ENCODE data around the gene ENTR1.

ENTR1 gene

DNA sequence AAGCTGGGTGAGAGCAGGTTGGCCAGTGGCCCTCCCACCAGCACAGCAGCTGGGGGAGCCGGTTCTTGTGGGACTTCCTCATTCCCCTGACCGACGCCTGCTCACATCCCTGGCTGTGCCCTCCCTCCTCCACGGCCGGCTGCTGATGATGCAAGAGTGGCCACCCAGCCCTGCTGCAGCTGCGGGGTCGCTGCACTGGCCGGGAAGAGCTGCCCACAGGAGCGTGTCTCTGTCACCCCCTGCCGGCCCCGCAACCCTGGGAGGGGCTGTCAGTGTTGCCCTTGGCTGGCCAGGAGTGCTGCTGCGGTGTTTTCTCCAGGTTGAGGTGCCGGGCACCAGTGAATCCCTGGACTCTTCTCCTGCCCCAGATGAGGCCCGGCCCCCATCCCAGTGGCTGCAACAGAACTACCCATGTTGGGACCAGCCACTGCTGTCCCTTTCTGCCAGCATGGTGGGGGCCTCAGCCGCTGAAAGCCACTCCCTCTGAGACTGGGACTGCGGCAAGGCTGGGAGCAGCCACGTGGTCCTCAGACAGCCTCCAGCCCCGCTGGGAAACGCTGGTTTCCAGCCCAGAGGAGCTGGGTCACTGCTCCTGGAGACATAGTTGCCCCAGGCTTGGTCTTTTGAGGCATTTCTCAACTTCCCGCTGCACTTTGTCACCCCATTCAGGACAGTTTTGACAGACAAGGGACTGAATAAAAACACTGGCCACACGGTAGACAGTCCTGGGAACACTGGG, 37.7 kb downstream of the ENTR1 start:
- TF ChIP-seq, protein P1, sequence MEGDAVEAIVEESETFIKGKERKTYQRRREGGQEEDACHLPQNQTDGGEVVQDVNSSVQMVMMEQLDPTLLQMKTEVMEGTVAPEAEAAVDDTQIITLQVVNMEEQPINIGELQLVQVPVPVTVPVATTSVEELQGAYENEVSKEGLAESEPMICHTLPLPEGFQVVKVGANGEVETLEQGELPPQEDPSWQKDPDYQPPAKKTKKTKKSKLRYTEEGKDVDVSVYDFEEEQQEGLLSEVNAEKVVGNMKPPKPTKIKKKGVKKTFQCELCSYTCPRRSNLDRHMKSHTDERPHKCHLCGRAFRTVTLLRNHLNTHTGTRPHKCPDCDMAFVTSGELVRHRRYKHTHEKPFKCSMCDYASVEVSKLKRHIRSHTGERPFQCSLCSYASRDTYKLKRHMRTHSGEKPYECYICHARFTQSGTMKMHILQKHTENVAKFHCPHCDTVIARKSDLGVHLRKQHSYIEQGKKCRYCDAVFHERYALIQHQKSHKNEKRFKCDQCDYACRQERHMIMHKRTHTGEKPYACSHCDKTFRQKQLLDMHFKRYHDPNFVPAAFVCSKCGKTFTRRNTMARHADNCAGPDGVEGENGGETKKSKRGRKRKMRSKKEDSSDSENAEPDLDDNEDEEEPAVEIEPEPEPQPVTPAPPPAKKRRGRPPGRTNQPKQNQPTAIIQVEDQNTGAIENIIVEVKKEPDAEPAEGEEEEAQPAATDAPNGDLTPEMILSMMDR (IDR thresholded peaks at IDR 0.05; ENCODE audit: control insufficient read depth, extremely low read depth, insufficient read depth), result 0 out of 2 replicates have a peak, but pooled peaks have one; percentile 6
- no peak overlapping the region for H3K4me3 ChIP-seq (ENCODE audit: low read depth, low read length)
- DNase-seq (ENCODE audit: low read depth), result peak; percentile 38

DNA sequence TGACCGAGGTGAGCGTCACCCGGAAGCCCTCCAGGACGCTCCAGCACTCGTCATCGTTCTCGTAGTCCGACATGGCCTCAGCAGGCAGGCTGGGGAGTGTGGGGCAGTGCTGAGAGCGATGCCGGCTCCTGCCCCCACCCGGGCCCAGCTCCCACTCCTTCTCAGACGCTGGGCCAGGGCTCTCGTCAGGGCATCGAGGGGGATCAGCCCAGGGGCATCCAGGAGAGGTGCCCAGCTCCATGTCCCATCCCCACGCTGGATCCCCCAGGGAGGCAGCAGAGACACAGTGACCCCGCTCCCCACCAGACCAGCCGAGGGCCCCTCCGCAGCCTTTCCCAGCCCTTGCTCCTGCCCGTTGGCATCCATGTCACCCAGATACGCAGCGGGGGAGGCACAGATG, 38.4 kb downstream of the ENTR1 start:
- TF ChIP-seq, protein P1 (IDR thresholded peaks at IDR 0.05; ENCODE audit: control insufficient read depth, extremely low read depth, insufficient read depth), result no peak

DNA sequence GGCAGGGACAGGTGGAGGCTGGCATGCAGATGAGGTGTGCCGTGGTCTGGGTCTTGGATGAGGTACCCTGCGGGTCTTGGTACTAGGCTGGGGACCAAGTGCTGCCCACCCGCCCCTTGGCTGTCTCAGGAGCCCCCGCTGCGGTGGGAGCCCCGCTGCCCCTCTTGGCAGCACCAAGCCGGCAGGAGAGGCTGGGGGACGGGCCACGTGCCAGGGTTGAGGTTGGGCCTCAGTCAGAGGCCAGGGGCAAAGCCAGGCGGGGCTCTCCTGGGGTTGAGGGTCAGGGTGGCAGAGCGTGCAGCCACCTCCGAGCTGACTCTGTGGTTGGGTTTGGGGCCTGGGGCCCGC, 38.9 kb downstream of the ENTR1 start:
- TF ChIP-seq, protein P1 (IDR thresholded peaks at IDR 0.05; ENCODE audit: control insufficient read depth, extremely low read depth, insufficient read depth), result no peak
- DNase-seq (ENCODE audit: low read depth), result no peak

More for the DNA sequence above, 38.4 kb downstream of the ENTR1 start:
- no peak for DNase-seq (ENCODE audit: low read depth)
- H3K4me3 ChIP-seq (ENCODE audit: low read depth, low read length), result no peak overlapping the region

DNA sequence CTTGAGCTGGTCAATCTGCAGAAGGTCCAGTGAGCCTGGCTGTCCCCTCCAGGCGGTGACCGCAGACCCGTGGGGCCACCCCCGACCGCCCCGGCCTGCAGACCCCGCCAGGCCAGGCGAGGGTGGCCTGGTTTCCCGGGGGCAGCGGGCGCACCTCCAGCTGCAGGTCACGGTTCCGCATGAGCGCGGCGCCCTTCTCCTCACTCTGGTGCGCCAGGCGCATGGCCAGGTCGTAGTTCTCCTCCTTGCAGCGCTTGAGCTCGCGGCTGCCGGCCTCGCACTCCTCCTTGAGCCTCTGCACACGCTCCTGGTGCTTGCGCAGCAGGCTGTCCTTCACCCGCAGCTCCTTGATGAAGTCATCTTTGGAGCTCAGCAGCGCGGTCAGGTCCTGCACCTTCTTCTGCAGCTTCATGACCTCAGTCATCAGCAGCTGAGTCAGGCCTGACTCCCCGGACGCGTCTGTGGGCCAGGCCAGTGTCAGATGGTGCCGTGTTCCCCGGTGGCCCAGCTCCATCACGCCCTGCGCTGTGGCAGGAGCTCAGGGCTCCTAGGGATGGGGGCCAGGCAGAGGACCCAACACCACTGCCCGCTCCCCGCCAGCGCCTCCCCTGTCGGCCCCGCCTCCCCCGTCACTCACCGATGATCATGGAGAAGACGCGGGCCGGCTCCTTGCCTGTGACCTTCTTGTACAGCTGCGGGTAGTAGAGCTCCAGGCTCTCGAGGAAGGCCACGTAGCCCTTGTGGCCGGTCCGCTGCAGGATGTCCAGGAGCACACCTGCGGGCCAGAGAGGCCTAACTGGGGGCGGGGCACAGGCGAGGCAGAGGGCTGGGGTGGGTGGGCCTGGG, 39.5 kb downstream of the ENTR1 start:
- no peak overlapping the region for H3K4me3 ChIP-seq (ENCODE audit: low read depth, low read length)
- TF ChIP-seq, protein P1 (IDR thresholded peaks at IDR 0.05; ENCODE audit: control insufficient read depth, extremely low read depth, insufficient read depth), result no peak
- no peak for DNase-seq (ENCODE audit: low read depth)

More for the DNA sequence above, 38.9 kb downstream of the ENTR1 start:
- no peak overlapping the region for H3K4me3 ChIP-seq (ENCODE audit: low read depth, low read length)

DNA sequence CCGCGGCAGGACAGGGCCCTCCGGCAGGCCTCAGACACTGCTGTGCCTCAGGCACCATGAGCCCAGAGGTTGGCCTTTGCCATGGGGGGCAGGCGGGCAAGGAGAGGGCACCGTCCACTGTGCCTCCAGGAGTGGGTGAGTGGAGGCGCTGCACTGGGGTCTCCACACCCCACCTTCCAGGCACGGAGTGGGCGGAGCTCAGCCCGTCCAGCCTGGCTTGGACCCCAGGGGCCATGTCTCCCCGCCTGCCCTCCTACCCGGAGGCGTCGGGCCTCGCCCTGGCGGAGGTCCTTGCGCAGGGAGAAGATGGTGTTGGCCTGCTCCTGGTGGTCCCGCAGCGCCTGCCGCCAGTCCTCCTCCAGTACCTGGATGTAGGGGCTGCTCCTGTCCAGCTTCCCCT, 40.4 kb downstream of the ENTR1 start:
- DNase-seq (ENCODE audit: low read depth), result no peak

DNA sequence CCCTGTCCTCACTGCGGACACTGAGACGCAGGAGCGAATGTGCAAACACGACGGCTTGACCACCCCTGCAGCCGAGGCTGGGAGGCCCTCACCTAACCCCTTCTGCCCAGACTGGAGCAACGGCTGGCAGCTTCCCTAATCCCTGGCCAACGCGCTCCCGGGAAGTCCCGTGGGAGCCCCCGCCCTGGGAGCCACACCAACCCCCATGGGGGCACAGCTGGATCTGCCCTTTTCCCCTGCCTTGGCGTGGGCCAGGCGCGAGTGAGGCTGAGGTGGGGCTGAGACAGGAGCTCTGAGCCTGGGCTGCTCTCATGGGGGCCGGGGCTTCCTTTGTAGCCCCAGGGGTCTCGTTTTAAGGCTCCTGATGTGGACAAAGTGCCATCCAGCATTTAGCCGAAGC, 42.2 kb downstream of the ENTR1 start:
- no peak for DNase-seq (ENCODE audit: low read depth)
- no peak overlapping the region for H3K4me3 ChIP-seq (ENCODE audit: low read depth, low read length)
- TF ChIP-seq, protein P1 (IDR thresholded peaks at IDR 0.05; ENCODE audit: control insufficient read depth, extremely low read depth, insufficient read depth), result no peak

More for the DNA sequence above, 40.4 kb downstream of the ENTR1 start:
- no peak overlapping the region for H3K4me3 ChIP-seq (ENCODE audit: low read depth, low read length)
- TF ChIP-seq, protein P1 (IDR thresholded peaks at IDR 0.05; ENCODE audit: control insufficient read depth, extremely low read depth, insufficient read depth), result no peak

All from LNCaP clone FGC (cell line).